H9 (cell line): ENCODE data around the gene UBN2. TPM values are rescaled to one million over a fixed set of nuclear protein-coding genes. Genes with fewer than 3 reads are reported as not detected.

Source experiments
- DNase-seq: peaks from one replicate; pipeline ENCODE4 v3.0.0-alpha.2; 2017
- H2AFZ ChIP-seq: one replicate; pipeline ENCODE4 v1.6.1; 2013; ENCODE audit warnings: mild to moderate bottlenecking, low read length, control low read depth, moderate library complexity
- H2AK5ac ChIP-seq: 2 replicates; pipeline ENCODE4 v1.6.1; 2013; ENCODE audit warnings: low read length, control low read depth, mixed read lengths; ENCODE audit not compliant: insufficient read length
- H2BK120ac ChIP-seq: one replicate; pipeline ENCODE4 v1.6.1; 2013; ENCODE audit warnings: low read depth, mild to moderate bottlenecking, low read length, control low read depth, inconsistent platforms; ENCODE audit not compliant: poor library complexity, severe bottlenecking
- H2BK12ac ChIP-seq: 2 replicates; pipeline ENCODE4 v1.6.1; 2013; ENCODE audit warnings: low read length, control low read depth, mixed read lengths, low read depth; ENCODE audit not compliant: insufficient read length
- H2BK15ac ChIP-seq: 2 replicates; pipeline ENCODE4 v1.6.1; 2013; ENCODE audit warnings: low read depth, low read length, control low read depth
- H2BK20ac ChIP-seq: one replicate; pipeline ENCODE4 v1.6.1; 2013; ENCODE audit warnings: low read depth, mild to moderate bottlenecking, low read length, control low read depth, inconsistent platforms; ENCODE audit not compliant: poor library complexity, severe bottlenecking
- H2BK5ac ChIP-seq: 2 replicates; pipeline ENCODE4 v1.6.1; 2013; ENCODE audit warnings: low read length, control low read depth, mixed read lengths; ENCODE audit not compliant: insufficient read length
- H3K14ac ChIP-seq: 2 replicates; pipeline ENCODE4 v1.6.1; 2013; ENCODE audit warnings: low read length, control low read depth; ENCODE audit not compliant: insufficient read depth
- H3K18ac ChIP-seq: 2 replicates; pipeline ENCODE4 v1.6.1; 2013; ENCODE audit warnings: low read depth, mild to moderate bottlenecking, mixed read lengths, low read length, control low read depth; ENCODE audit not compliant: insufficient read length
- H3K23ac ChIP-seq: 2 replicates; pipeline ENCODE4 v1.6.1; 2013; ENCODE audit warnings: low read length, control low read depth, mixed read lengths, low read depth; ENCODE audit not compliant: insufficient read length
- H3K23me2 ChIP-seq: 2 replicates; pipeline ENCODE4 v1.6.1; 2013; ENCODE audit warnings: low read depth, mild to moderate bottlenecking, mixed read lengths, low read length, control low read depth; ENCODE audit not compliant: insufficient read length, poor library complexity, severe bottlenecking
- H3K27ac ChIP-seq: 2 replicates; pipeline ENCODE4 v1.5.1; 2013; ENCODE audit warnings: low read length, control low read depth, mixed read lengths, low read depth; ENCODE audit not compliant: insufficient read length
- H3K27me3 ChIP-seq: 2 replicates; pipeline ENCODE4 v1.6.1; 2013; ENCODE audit warnings: low read length, control low read depth, inconsistent platforms; ENCODE audit not compliant: insufficient read depth
- H3K4ac ChIP-seq: 2 replicates; pipeline ENCODE4 v1.6.1; 2013; ENCODE audit warnings: low read depth, mild to moderate bottlenecking, control low read depth, inconsistent platforms, low read length, moderate library complexity
- H3K4me1 ChIP-seq: 2 replicates; pipeline ENCODE4 v1.6.1; 2013; ENCODE audit warnings: low read length, control low read depth, inconsistent platforms; ENCODE audit not compliant: insufficient read depth
- H3K4me2 ChIP-seq: 2 replicates; pipeline ENCODE4 v1.6.1; 2013; ENCODE audit warnings: low read length, control low read depth, mixed read lengths; ENCODE audit not compliant: insufficient read length, insufficient read depth
- H3K56ac ChIP-seq: 2 replicates; pipeline ENCODE4 v1.6.1; 2013; ENCODE audit warnings: low read depth, mild to moderate bottlenecking, mixed read lengths, low read length, control low read depth; ENCODE audit not compliant: insufficient read length
- H3K79me1 ChIP-seq: 2 replicates; pipeline ENCODE4 v1.6.1; 2013; ENCODE audit warnings: low read depth, mild to moderate bottlenecking, moderate library complexity, low read length, control low read depth, inconsistent platforms; ENCODE audit not compliant: insufficient read depth, poor library complexity, severe bottlenecking
- H3K79me2 ChIP-seq: 2 replicates; pipeline ENCODE4 v1.6.1; 2013; ENCODE audit warnings: low read length, control low read depth, inconsistent platforms; ENCODE audit not compliant: insufficient read depth
- H3K9ac ChIP-seq: 2 replicates; pipeline ENCODE4 v1.6.1; 2013; ENCODE audit warnings: low read length, control low read depth, mixed read lengths; ENCODE audit not compliant: insufficient read length; ENCODE audit errors: extremely low read depth
- H3K9me3 ChIP-seq: one replicate; pipeline ENCODE4 v1.6.1; 2013; ENCODE audit warnings: low read depth, low read length, inconsistent platforms; ENCODE audit not compliant: control insufficient read depth
- H3T11ph ChIP-seq: one replicate; pipeline ENCODE4 v1.6.1; 2013; ENCODE audit warnings: mild to moderate bottlenecking, low read length, control low read depth, inconsistent platforms
- H4K20me1 ChIP-seq: one replicate; pipeline ENCODE4 v1.6.1; 2013; ENCODE audit not compliant: control insufficient read depth, insufficient read length, insufficient read depth
- H4K5ac ChIP-seq: 2 replicates; pipeline ENCODE4 v1.6.1; 2013; ENCODE audit warnings: low read depth, mild to moderate bottlenecking, mixed read lengths, low read length, control low read depth; ENCODE audit not compliant: insufficient read length
- H4K8ac ChIP-seq: replicated peaks from 2 replicates; pipeline ENCODE4 v1.6.1; 2013; ENCODE audit warnings: low read length, control low read depth, mixed read lengths, low read depth; ENCODE audit not compliant: insufficient read length
- H4K91ac ChIP-seq: 2 replicates; pipeline ENCODE4 v1.6.1; 2013; ENCODE audit warnings: low read depth, mild to moderate bottlenecking, moderate library complexity, mixed read lengths, low read length, control low read depth; ENCODE audit not compliant: insufficient read length
- H3K27ac Mint-ChIP-seq, 3 experiments: 2 replicates in 2 of 3; 3 replicates in 1 of 3; pipeline ENCODE4 v1.8.0; 2020 to 2021; ENCODE audit warnings: mixed read lengths in 3 of 3, mild to moderate bottlenecking in 1 of 3, moderate library complexity in 1 of 3
- H3K27me3 Mint-ChIP-seq: 2 replicates; pipeline ENCODE4 v1.8.0; 2021; ENCODE audit warnings: low read depth, mild to moderate bottlenecking, moderate library complexity, mixed read lengths
- H3K36me3 Mint-ChIP-seq, 3 experiments: 2 replicates in 2 of 3; 3 replicates in 1 of 3; pipeline ENCODE4 v1.8.0; 2020 to 2021; ENCODE audit warnings: low read depth in 3 of 3, mixed read lengths in 3 of 3; ENCODE audit not compliant: insufficient read depth in 1 of 3
- H3K4me1 Mint-ChIP-seq, 2 experiments: 2 replicates each; pipeline ENCODE4 v1.8.0; 2020; ENCODE audit warnings: mixed read lengths in 2 of 2
- H3K4me3 Mint-ChIP-seq, 2 experiments: 2 replicates in 1 of 2; 3 replicates in 1 of 2; pipeline ENCODE4 v1.8.0; 2020 to 2021; ENCODE audit warnings: mild to moderate bottlenecking in 2 of 2, mixed read lengths in 2 of 2, moderate library complexity in 1 of 2
- H3K9me3 Mint-ChIP-seq, 2 experiments: 2 replicates in 1 of 2; 3 replicates in 1 of 2; pipeline ENCODE4 v1.8.0; 2020; ENCODE audit warnings: mild to moderate bottlenecking in 2 of 2, mixed read lengths in 2 of 2, moderate library complexity in 1 of 2
- CTCF ChIP-seq: fragments of 200-600 bp; sonication (generic); conservative IDR thresholded peaks from 3 replicates; pipeline ENCODE4 v1.8.0; 2021; ENCODE audit warnings: antibody characterized with exemption, mild to moderate bottlenecking
- WGBS: extraction: QIAGEN DNeasy Blood & Tissue Kit; methylation state at CpG from one replicate; pipeline ENCODE4 v1.1.7; 2013; ENCODE audit warnings: missing lambda C conversion rate, low lambda C conversion rate, mixed read lengths; ENCODE audit not compliant: insufficient read length; ENCODE audit errors: extremely low coverage; 5-methylcytosine and 5-hydroxymethylcytosine counted together
- total RNA-seq: library from RNA; stranded (reverse); gene quantifications from 2 replicates; pipeline ENCODE4 v1.2.1, GENCODE V29; 2021

UBN2 gene
- total RNA-seq, 1 experiment from 2014 or later: 27.6 TPM

- no peaks in the 10 kb centered on the region for H3K9me3 Mint-ChIP-seq
- H3K36me3 Mint-ChIP-seq: no peaks in the 10 kb centered on the region
- no peaks in the 10 kb centered on the region for H3K4me1 ChIP-seq
- H3K9ac ChIP-seq: no peak overlapping the region
- H3K23ac ChIP-seq: no peak overlapping the region
- H2BK20ac ChIP-seq: no peak overlapping the region
- DNase-seq: no peak
- no CpG with 5 or more reads among the region's 3 CpGs for WGBS
- no peak overlapping the region for H3K27ac Mint-ChIP-seq
- no peak overlapping the region for H2BK15ac ChIP-seq
- H3K79me2 ChIP-seq: no peaks in the 10 kb centered on the region
- no peak overlapping the region for H2AK5ac ChIP-seq
- H2BK5ac ChIP-seq: no peak overlapping the region
- no peak overlapping the region for H3K14ac ChIP-seq
- H4K8ac ChIP-seq: no peak overlapping the region
- H3K4me1 Mint-ChIP-seq: no peaks in the 10 kb centered on the region
- H4K91ac ChIP-seq: no peak overlapping the region
- H4K5ac ChIP-seq: no peak overlapping the region
- no peaks in the 10 kb centered on the region for H3K9me3 ChIP-seq
- TF ChIP-seq CTCF: no peak
- no peak overlapping the region for H3K18ac ChIP-seq
- H3K79me1 ChIP-seq: no peaks in the 10 kb centered on the region
- H2AFZ ChIP-seq: no peak overlapping the region
- H2BK120ac ChIP-seq: no peak overlapping the region
- H3K27me3 Mint-ChIP-seq: peaks cover 9% of the 10 kb centered on the region
- no peak overlapping the region for H3K4me3 Mint-ChIP-seq
- no peaks in the 10 kb centered on the region for H4K20me1 ChIP-seq
- H3K4me2 ChIP-seq: no peak overlapping the region
- no peak overlapping the region for H3K56ac ChIP-seq
- no peak overlapping the region for H2BK12ac ChIP-seq
- H3K23me2 ChIP-seq: no peaks in the 10 kb centered on the region
- no peak overlapping the region for H3K4ac ChIP-seq
- H3T11ph ChIP-seq: no peak overlapping the region
- no peaks in the 10 kb centered on the region for H3K27me3 ChIP-seq
- H3K27ac ChIP-seq: no peak overlapping the region
Measured at GRCh38 chr7:139330333-139331030, 99.4 kb downstream of the UBN2 start.
